Epithelial cell of proximal tubule (primary cell): ENCODE results near the gene UBE2O. TPM values are rescaled to one million over a fixed set of nuclear protein-coding genes. Genes with fewer than 3 reads are reported as not detected.

Experiments
- DNase-seq: peaks from one replicate; pipeline ENCODE4 v3.0.0-alpha.2; 2011; ENCODE audit warnings: low read depth
- H3K4me3 ChIP-seq: 2 replicates; pipeline ENCODE4 v1.5.1; 2011; ENCODE audit warnings: low read depth, mild to moderate bottlenecking, low read length
- CTCF ChIP-seq: conservative IDR thresholded peaks from 2 replicates; pipeline ENCODE4 v1.5.1; 2012; ENCODE audit warnings: low read depth, mild to moderate bottlenecking, low read length
- total RNA-seq: library from RNA; depleted of rRNA; stranded (reverse); fragments of >200 nt; gene quantifications from 2 replicates; pipeline ENCODE4 v1.2.3, GENCODE V29; 2015

UBE2O gene
- total RNA-seq, 1 donor from 2014 or later, result 15.6 TPM

DNA sequence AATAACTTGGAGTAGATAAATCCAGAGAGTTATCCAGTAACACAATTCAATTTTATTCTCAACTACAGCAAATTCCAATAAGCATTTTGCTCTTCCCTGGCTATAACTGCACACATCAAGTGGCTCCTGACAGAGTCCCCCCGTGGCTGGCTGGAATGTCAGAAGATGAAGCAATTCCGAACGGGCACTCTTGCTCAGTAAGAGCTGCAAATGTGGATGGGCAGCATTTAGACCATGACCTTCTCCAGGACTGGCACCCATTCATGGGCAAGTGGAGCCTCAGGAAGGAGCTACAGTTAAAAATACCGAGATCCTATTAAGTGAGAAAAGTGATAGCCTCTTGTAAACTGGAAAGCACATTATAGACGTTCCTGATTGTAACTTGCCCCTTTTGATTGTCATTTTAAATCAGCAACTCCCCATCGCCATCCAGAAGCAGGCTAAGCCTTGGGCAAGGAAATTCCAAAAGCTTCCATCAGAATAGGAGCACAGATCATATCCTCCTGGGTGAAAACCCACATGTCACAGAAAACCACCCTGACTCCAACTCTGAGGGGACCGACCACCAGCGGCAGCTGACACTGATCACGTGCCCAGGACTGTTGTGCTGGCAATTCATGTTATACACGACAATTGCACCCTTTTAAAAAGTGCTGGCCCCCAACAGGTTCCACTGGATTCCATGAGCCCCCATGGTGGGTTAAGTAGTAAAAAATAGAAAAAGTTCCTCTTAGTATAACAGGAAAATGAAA is 7.1 kb downstream of the UBE2O start:
- peak overlapping the region; percentile 17 for H3K4me3 ChIP-seq
- TF ChIP-seq CTCF, result no peak
- DNase-seq, result no peak

- DNase-seq, result no peak
- no peak overlapping the region for H3K4me3 ChIP-seq
- no peak for TF ChIP-seq CTCF
Measured at GRCh38 chr17:76444518-76445311, 8.2 kb downstream of the UBE2O start.

GRCh38 chr17:76442341-76443338 is 10.3 kb downstream of the UBE2O start:
- DNase-seq, result no peak
- no peak overlapping the region for H3K4me3 ChIP-seq
- TF ChIP-seq CTCF, result no peak

DNA sequence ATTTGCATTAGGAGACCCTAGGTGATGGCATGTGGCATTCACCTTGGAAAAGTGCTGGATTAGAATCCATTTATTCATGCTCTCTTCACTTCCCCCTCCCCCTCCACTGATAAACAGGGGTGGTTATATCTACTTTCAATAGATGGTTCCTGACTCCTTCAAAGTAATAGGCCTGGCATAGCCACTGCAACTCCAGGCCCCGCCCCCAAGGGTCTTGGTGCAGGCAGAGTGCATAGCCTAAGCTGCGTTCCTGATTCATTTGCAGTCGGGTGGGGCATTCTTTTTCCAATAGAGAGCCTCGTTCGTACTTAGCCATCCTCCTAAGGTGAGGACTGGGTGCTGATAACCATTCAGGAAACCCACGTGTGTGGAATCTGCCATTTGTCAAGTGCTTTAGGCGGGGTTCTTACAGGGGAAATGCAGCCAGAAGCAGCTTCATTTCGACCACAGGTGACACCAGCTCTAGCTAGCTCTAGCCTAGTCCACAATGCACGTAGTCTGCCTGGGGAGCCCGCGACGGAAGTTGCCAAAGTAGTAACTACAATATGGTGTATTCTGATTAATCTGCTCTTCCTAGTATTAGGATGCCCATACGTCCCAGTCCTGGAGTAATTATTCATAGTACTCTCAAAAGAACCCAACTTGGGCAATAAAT is 11.1 kb downstream of the UBE2O start:
- TF ChIP-seq CTCF, result no peak
- no peak overlapping the region for H3K4me3 ChIP-seq
- no peak for DNase-seq

- no peak overlapping the region for H3K4me3 ChIP-seq
- no peak for DNase-seq
- no peak for TF ChIP-seq CTCF
Measured at GRCh38 chr17:76440751-76441362, 12.1 kb downstream of the UBE2O start.
